GM23338 (cell line): Measurements from ENCODE around the gene RANGAP1. TPM values are rescaled to one million over a fixed set of nuclear protein-coding genes. Genes with fewer than 3 reads are reported as not detected.

Experiments used
- ATAC-seq: fragments of 200-7000 bp; cut with Tn5 transposase; 3 replicates; pipeline ENCODE4 v1.9.1; 2020
- DNase-seq: peaks from one replicate; pipeline ENCODE4 v3.0.0-alpha.2; 2015; ENCODE audit warnings: low spot score
- H2AFZ ChIP-seq: fragments of 200-600 bp; sonication (generic); 2 replicates; pipeline ENCODE4 v1.8.0; 2016; ENCODE audit warnings: antibody characterized with exemption, mild to moderate bottlenecking, moderate library complexity
- H3F3A ChIP-seq: fragments of 200-600 bp; sonication (generic); replicated peaks from 2 replicates; pipeline ENCODE4 v1.8.0; 2017; ENCODE audit warnings: antibody characterized with exemption, mixed run types, low read depth
- H3K27ac ChIP-seq: fragments of 200-600 bp; sonication (generic); 2 replicates; pipeline ENCODE4 v1.6.1; 2016; ENCODE audit warnings: low read depth
- H3K27me3 ChIP-seq: fragments of 200-600 bp; sonication (generic); 2 replicates; pipeline ENCODE4 v1.8.0; 2016; ENCODE audit warnings: mild to moderate bottlenecking, mixed run types, moderate library complexity; ENCODE audit not compliant: insufficient read depth
- H3K36me3 ChIP-seq: fragments of 200-600 bp; sonication (generic); 2 replicates; pipeline ENCODE4 v1.8.0; 2016; ENCODE audit warnings: mild to moderate bottlenecking; ENCODE audit not compliant: insufficient read depth
- H3K4me1 ChIP-seq: fragments of 200-600 bp; sonication (generic); 2 replicates; pipeline ENCODE4 v1.8.0; 2016; ENCODE audit warnings: mild to moderate bottlenecking, moderate library complexity; ENCODE audit not compliant: insufficient read depth
- H3K4me2 ChIP-seq: fragments of 200-600 bp; sonication (generic); 2 replicates; pipeline ENCODE4 v1.7.1; 2017; ENCODE audit warnings: mixed run types
- H3K4me3 ChIP-seq: fragments of 200-600 bp; sonication (generic); 2 replicates; pipeline ENCODE4 v1.6.1; 2016; ENCODE audit warnings: mixed run types
- H3K79me2 ChIP-seq: fragments of 200-600 bp; sonication (generic); replicated peaks from 2 replicates; pipeline ENCODE4 v1.8.0; 2017; ENCODE audit warnings: mild to moderate bottlenecking; ENCODE audit not compliant: insufficient read depth
- H3K9me2 ChIP-seq: fragments of 200-600 bp; sonication (generic); 2 replicates; pipeline ENCODE4 v1.8.0; 2017; ENCODE audit not compliant: insufficient read depth
- H4K20me1 ChIP-seq: fragments of 200-600 bp; sonication (generic); replicated peaks from 2 replicates; pipeline ENCODE4 v1.8.0; 2017; ENCODE audit warnings: mild to moderate bottlenecking; ENCODE audit not compliant: insufficient read depth
- H3K27ac Mint-ChIP-seq: 2 replicates; pipeline ENCODE4 v1.8.0; 2020; ENCODE audit warnings: inconsistent platforms, mild to moderate bottlenecking, moderate library complexity, mixed read lengths
- H3K27me3 Mint-ChIP-seq: 3 replicates; pipeline ENCODE4 v1.8.0; 2022; ENCODE audit warnings: low read depth, mild to moderate bottlenecking, moderate library complexity, mixed read lengths, inconsistent platforms; ENCODE audit not compliant: insufficient read depth, poor library complexity
- H3K36me3 Mint-ChIP-seq: 3 replicates; pipeline ENCODE4 v1.8.0; 2021; ENCODE audit warnings: low read depth, mild to moderate bottlenecking, inconsistent platforms, moderate library complexity, mixed read lengths
- H3K4me1 Mint-ChIP-seq: 3 replicates; pipeline ENCODE4 v1.8.0; 2020; ENCODE audit warnings: mild to moderate bottlenecking, inconsistent platforms, mixed read lengths
- H3K4me3 Mint-ChIP-seq: 3 replicates; pipeline ENCODE4 v1.8.0; 2021; ENCODE audit warnings: moderate library complexity, mild to moderate bottlenecking, inconsistent platforms, mixed read lengths
- H3K9me3 Mint-ChIP-seq: 3 replicates; pipeline ENCODE4 v1.8.0; 2020; ENCODE audit warnings: moderate library complexity, mild to moderate bottlenecking, inconsistent platforms, mixed read lengths
- CREB1 ChIP-seq: fragments of 250-450 bp; sonication (Bioruptor Pico); IDR thresholded peaks from 2 replicates; pipeline ENCODE4 v1.5.0; 2020; ENCODE audit warnings: low read depth, mild to moderate bottlenecking, moderate library complexity
- CTCF ChIP-seq, 2 experiments: fragments of 200-600 bp in 1 of 2; sonication (generic) in 1 of 2; conservative IDR thresholded peaks; 2 replicates each; pipeline versions ENCODE4 v1.5.1 to v1.6.1; 2016 to 2017; ENCODE audit warnings: antibody characterized with exemption in 2 of 2, low read depth in 2 of 2, mild to moderate bottlenecking in 2 of 2, moderate library complexity in 1 of 2
- ETS1 ChIP-seq: IDR thresholded peaks from 2 replicates; pipeline ENCODE4 v1.6.1; 2016; ENCODE audit warnings: antibody characterized with exemption
- EZH2 ChIP-seq: fragments of 200-600 bp; sonication (generic); IDR thresholded peaks from one replicate; pipeline ENCODE4 v1.8.0; 2017; ENCODE audit warnings: antibody characterized with exemption, mild to moderate bottlenecking, low read depth; ENCODE audit not compliant: unreplicated experiment
- JUNB ChIP-seq: IDR thresholded peaks from one replicate; pipeline ENCODE4 v1.6.1; 2016; ENCODE audit warnings: antibody characterized with exemption; ENCODE audit not compliant: unreplicated experiment
- POLR2AphosphoS5 ChIP-seq: IDR thresholded peaks from 2 replicates; pipeline ENCODE4 v1.6.1; 2016; ENCODE audit warnings: antibody characterized with exemption, low read depth
- REST ChIP-seq: IDR thresholded peaks from one replicate; pipeline ENCODE4 v1.6.1; 2018; ENCODE audit warnings: antibody characterized with exemption; ENCODE audit not compliant: unreplicated experiment
- STAT1 ChIP-seq: IDR thresholded peaks from one replicate; pipeline ENCODE4 v1.6.1; 2016; ENCODE audit warnings: antibody characterized with exemption; ENCODE audit not compliant: unreplicated experiment
- ZNF331 ChIP-seq: fragments of 250-450 bp; sonication (Bioruptor Pico); IDR thresholded peaks from 2 replicates; pipeline ENCODE4 v1.5.0; 2020; ENCODE audit warnings: low read depth, mild to moderate bottlenecking, moderate library complexity
- polyA plus RNA-seq: library from polyadenylated mRNA; unstranded; fragments of >200 nt; fragmentation: Nextera tagmentation; extraction: Ambion mirVana; gene quantifications from 2 replicates; pipeline ENCODE4 v1.2.1, GENCODE V29; 2016
- total RNA-seq: library from RNA; depleted of rRNA; stranded (reverse); fragments of >200 nt; shearing (Covaris generic); gene quantifications from 2 replicates; pipeline ENCODE4 v1.2.3, GENCODE V29; 2014

RANGAP1 gene
- total and polyA plus RNA-seq, 2 experiments from 2014 or later, result 54.7 to 141 TPM

- TF ChIP-seq CTCF (conservative IDR thresholded peaks at IDR 0.05; ENCODE audit: low read depth in 2 of 2), result no peak
- TF ChIP-seq CREB1 (CRISPR knock-in tag), result no peak
- TF ChIP-seq ETS1, result no peak
- TF ChIP-seq STAT1, result no peak
- no peak for TF ChIP-seq EZH2
- no peak for TF ChIP-seq REST
- no peak; the same call in 1 of the 2 replicates for TF ChIP-seq POLR2AphosphoS5
- TF ChIP-seq JUNB, result no peak
Observed at GRCh38 chr22:41286639-41287091, 678 bp upstream of the RANGAP1 start (continued).

GRCh38 chr22:41285441-41285819 is 557 bp downstream of the RANGAP1 start:
- Mint-ChIP-seq H3K4me1 (peaks cover 41% of the 10 kb centered on the region), H3K27ac (peak overlapping the region; percentile 95), H3K4me3 (peak overlapping the region; percentile 86), H3K27me3 (peaks cover 8% of the 10 kb centered on the region), H3K36me3 (peaks cover 42% of the 10 kb centered on the region), H3K9me3 (no peaks in the 10 kb centered on the region)
- TF ChIP-seq CREB1 (CRISPR knock-in tag) (peak; percentile 25; the same call in 1 of the 2 replicates), REST (no peak), EZH2 (no peak), ZNF331 (CRISPR knock-in tag) (no peak)
- peak overlapping the region; percentile 91 for H3K4me3 ChIP-seq
- H2AFZ ChIP-seq, result no peak overlapping the region
- H3F3A ChIP-seq, result peaks cover 22% of the 10 kb centered on the region
- peak overlapping the region; percentile 98 for H3K4me2 ChIP-seq
- peaks cover 32% of the 10 kb centered on the region for H3K36me3 ChIP-seq
- peak overlapping the region; percentile 63 for H3K27ac ChIP-seq
- H3K79me2 ChIP-seq, result peaks cover 54% of the 10 kb centered on the region
- peaks cover 45% of the 10 kb centered on the region for H4K20me1 ChIP-seq
- H3K27me3 ChIP-seq, result no peaks in the 10 kb centered on the region
- peak; percentile 14 for ATAC-seq
- H3K9me2 ChIP-seq, result no peaks in the 10 kb centered on the region
- peak; percentile 61 for DNase-seq
- peaks cover 41% of the 10 kb centered on the region for H3K4me1 ChIP-seq
